Measurements from ENCODE around the gene DRAP1. TPM values are rescaled to one million over a fixed set of nuclear protein-coding genes. Genes with fewer than 3 reads are reported as not detected.

The DRAP1 gene
- total and polyA plus RNA-seq, 9 of the 15 experiments (the other 6 are each of a cell fraction or from before 2014, with no cell fraction given), result 9.6 to 200 (median 92.9) TPM

DNA sequence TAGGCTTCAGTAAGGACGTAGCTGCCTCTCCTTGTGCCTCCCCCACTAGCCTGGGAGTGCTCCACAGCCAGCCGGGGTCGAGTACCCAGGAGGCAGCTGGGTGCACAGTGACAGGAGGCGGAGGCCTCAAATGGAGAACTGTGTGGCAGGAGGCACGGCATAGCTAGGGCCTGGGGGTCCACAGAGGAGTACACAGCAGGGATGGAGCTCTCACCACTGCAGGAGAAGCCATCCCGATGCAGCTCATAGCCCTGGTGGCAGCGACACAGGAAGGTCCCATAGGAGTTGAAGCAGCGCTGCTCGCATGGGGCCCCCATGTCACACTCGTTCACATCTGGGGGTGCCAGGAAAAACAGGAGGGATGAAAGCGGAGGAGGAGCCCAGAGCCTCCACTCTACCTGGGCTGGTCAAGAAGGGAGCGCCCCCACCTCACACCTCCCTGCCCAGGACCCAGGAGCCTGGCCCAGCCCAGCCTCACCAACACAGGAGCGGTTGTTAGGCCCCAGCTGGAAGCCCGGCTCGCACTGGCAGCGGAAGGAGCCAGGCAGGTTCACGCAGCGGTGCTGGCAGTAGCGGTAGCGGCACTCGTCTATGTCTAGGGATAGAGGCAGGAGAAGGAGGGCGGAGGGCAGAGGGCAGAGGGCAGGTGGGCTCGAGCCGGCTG lies 49.5 kb upstream of the DRAP1 start (continued):
- peak; percentile 14; the same call in 1 of the 2 replicates for TF ChIP-seq NR2C1 (IDR thresholded peaks at IDR 0.05)
- TF ChIP-seq NR2C1 (tag; IDR thresholded peaks at IDR 0.05), result no peak
- TF ChIP-seq ZNF79 (CRISPR knock-in tag; IDR thresholded peaks at IDR 0.05; ENCODE audit: low read depth), result no peak
- TF ChIP-seq ZFPM2 (CRISPR knock-in tag; IDR thresholded peaks at IDR 0.05), result no peak
- TF ChIP-seq HDAC2 (IDR thresholded peaks at IDR 0.05), result no peak

GRCh38 chr11:65870307-65870658 lies 48.9 kb upstream of the DRAP1 start:
- intact Hi-C loops (cut with micrococcal nuclease), result no loop called here
- TF ChIP-seq NR2C2 (CRISPR knock-in tag; IDR thresholded peaks at IDR 0.05) (no peak), NR2C2 (tag; IDR thresholded peaks at IDR 0.05) (0 out of 2 replicates have a peak, but pooled peaks have one; percentile 45), PRDM10 (IDR thresholded peaks at IDR 0.05; ENCODE audit: partially characterized antibody) (no peak), NR2C1 (IDR thresholded peaks at IDR 0.05) (0 out of 2 replicates have a peak, but pooled peaks have one; percentile 6), NR2C1 (tag; IDR thresholded peaks at IDR 0.05) (no peak), RBFOX2 (IDR thresholded peaks at IDR 0.05; ENCODE audit: low read depth, low read length) (0 out of 2 replicates have a peak, but pooled peaks have one; percentile 23), GATA2 (CRISPR knock-in tag; IDR thresholded peaks at IDR 0.05) (no peak), POLR2G (IDR thresholded peaks at IDR 0.05; ENCODE audit: low read depth, low read length) (peak; percentile 53)
- Histone ChIP-seq H4K20me1 (replicated peaks; ENCODE audit: control insufficient read depth, insufficient read depth, low read length) (no peaks in the 10 kb centered on the region), H3K9me3 (replicated peaks; ENCODE audit: control insufficient read depth, insufficient read depth, low read depth, low read length) (no peaks in the 10 kb centered on the region), H2AFZ (ENCODE audit: low read depth, low read length) (no peak overlapping the region), H3K4me1 (replicated peaks in 1 of 2; ENCODE audit: control insufficient read depth in 2 of 2, insufficient read depth in 2 of 2, low read length in 2 of 2) (peaks cover 23 to 67% of the 10 kb centered on the region in 2 experiments), H3K9ac (ENCODE audit: insufficient read depth in 1 of 2, low read depth in 2 of 2, low read length in 2 of 2) (peak overlapping the region in 1 of 2 experiments; percentile 81; a peak in 2 of 4 replicates), H3K27ac (ENCODE audit: extremely low read depth, low read depth, low read length) (no peak overlapping the region; the same call in 2 of the 3 replicates), H3K4me3 (no peak overlapping the region), H3K4me2 (ENCODE audit: insufficient read depth, low read length) (no peak overlapping the region), H3K27me3 (ENCODE audit: control insufficient read depth in 2 of 2, insufficient read depth in 2 of 2, low read length in 2 of 2) (no peaks in the 10 kb centered on the region), H3K9me1 (ENCODE audit: control insufficient read depth, insufficient read depth, low read length) (no peaks in the 10 kb centered on the region), H3K79me2 (ENCODE audit: control insufficient read depth, insufficient read depth, low read length) (no peaks in the 10 kb centered on the region), H3K36me3 (ENCODE audit: control insufficient read depth, insufficient read depth, low read length) (peaks cover 29% of the 10 kb centered on the region; the same call in 2 of the 3 replicates)
- POLR2A ChIA-PET, result interaction anchor here (0.8 to 8.2 kb wide), 6 partner anchors 11 to 43 kb away, joined by 3 to 151 read pairs (median 8); partner anchors contain the start of genes CCDC85B, CFL1, CTSW and FIBP
- CTCF ChIA-PET (ENCODE audit: low intra/inter-chr PET ratio), result no interaction called here
- BruUV-seq (replicated peaks), result no TSS peak
- FAIRE-seq, result no peak
- in situ Hi-C loops (cut with MboI), result no loop called here
- no peak for DNase-seq (ENCODE audit: extremely low read depth in 1 of 4, low spot score in 3 of 4)
- ATAC-seq, result no peak
- WGBS (ENCODE audit: insufficient coverage, low coverage, missing lambda C conversion rate), result 65% methylated on average over 10 of the region's 11 CpGs
